Erythroblast (primary cell): ENCODE results near the gene DGKD.

ENCODE experiments used
- GATA1 ChIP-seq: IDR thresholded peaks from 2 replicates; pipeline ENCODE4 v1.6.1; 2011; ENCODE audit warnings: low read depth, mild to moderate bottlenecking, control low read depth, low read length, moderate library complexity
- POLR2A ChIP-seq: IDR thresholded peaks from 2 replicates; pipeline ENCODE4 v1.6.1; 2011; ENCODE audit warnings: mild to moderate bottlenecking, low read length

DNA sequence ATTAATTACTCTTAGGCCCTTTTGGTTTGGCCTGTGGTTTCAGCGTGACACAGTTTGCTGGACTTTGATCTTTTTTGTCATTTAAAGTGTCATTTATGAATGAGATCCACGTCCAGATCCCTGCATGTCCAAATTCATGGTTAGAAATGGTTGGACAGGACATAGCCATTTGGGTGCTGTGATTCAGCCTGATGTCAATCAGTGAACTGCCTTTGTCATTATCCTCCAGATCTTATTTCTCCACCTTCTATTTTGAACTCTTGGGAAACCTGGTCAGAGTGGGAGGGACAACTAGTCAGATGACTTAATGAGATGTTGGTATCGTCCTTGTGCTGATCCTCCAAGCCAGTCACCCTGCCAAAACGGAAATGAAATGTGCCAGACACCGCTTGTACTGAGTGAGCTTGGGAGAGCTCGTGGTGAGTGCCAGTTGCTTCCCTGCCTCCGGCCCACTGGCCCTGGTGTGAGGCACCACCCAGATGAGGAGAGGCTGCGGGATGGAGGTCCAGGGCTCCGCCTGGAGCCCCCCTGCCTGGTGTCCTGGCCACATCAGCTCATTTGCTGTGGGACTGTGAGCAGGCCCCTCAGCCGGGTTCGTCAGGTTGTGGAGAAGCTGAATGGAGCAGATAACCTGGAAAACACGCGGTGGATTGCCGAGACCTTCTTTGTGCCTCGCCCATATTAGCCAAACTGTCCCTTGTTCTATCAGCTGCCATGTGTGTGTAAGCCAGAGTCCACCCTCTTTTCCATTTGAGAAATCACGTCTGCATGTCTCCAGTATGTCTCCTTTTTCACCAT is 70.1 kb downstream of the DGKD start:
- no peak for TF ChIP-seq POLR2A
- TF ChIP-seq GATA1 = no peak
